ENCODE measurements around the gene FCHSD2.

FCHSD2 gene

GRCh38 chr11:73034331-73034730 is 107.8 kb downstream of the FCHSD2 start:
- Histone ChIP-seq H3K79me2 (ENCODE audit: insufficient read depth, low read length) (0 out of 2 replicates have a peak, but pooled peaks cover 6% of the 10 kb centered on the region), H3K4me3 (ENCODE audit: low read depth in 1 of 2, low read length in 2 of 2) (no peak overlapping the region), H3K4me1 (ENCODE audit: insufficient read depth, low read length) (peaks cover 31% of the 10 kb centered on the region), H3K27me3 (ENCODE audit: insufficient read depth, low read length, poor library complexity) (no peaks in the 10 kb centered on the region), H2AFZ (ENCODE audit: low read depth, low read length) (no peak overlapping the region), H3K9me3 (ENCODE audit: insufficient read depth, low read length, severe bottlenecking) (peaks cover 3% of the 10 kb centered on the region), H3K27ac (ENCODE audit: low read length) (peak overlapping the region; percentile 52), H3K9ac (ENCODE audit: low read depth, low read length) (0 out of 2 replicates have a peak overlapping the region, but pooled peaks have one; percentile 11), H3K36me3 (ENCODE audit: insufficient read depth, low read length) (no peaks in the 10 kb centered on the region; the same call in 1 of the 2 replicates), H3K4me2 (ENCODE audit: insufficient read depth, low read length) (peak overlapping the region; percentile 52), H4K20me1 (ENCODE audit: insufficient read depth, low read length) (no peaks in the 10 kb centered on the region; the same call in 1 of the 2 replicates)
- peak; percentile 97 for ATAC-seq (ENCODE audit: insufficient read depth, low read depth)
- DNase-seq = peak; percentile 19
- TF ChIP-seq CTCF (IDR thresholded peaks at IDR 0.05; ENCODE audit: borderline replicate concordance, extremely low read depth, low read length, poor library complexity, severe bottlenecking) (no peak), EZH2 (IDR thresholded peaks at IDR 0.05; ENCODE audit: borderline replicate concordance, low read depth, low read length, severe bottlenecking) (no peak)

- Histone ChIP-seq H3K4me1 (ENCODE audit: insufficient read depth, low read length) (peaks cover 19% of the 10 kb centered on the region), H3K79me2 (ENCODE audit: insufficient read depth, low read length) (0 out of 2 replicates have a peak, but pooled peaks cover 6% of the 10 kb centered on the region), H2AFZ (ENCODE audit: low read depth, low read length) (no peak overlapping the region), H3K4me2 (ENCODE audit: insufficient read depth, low read length) (no peak overlapping the region), H4K20me1 (ENCODE audit: insufficient read depth, low read length) (no peaks in the 10 kb centered on the region; the same call in 1 of the 2 replicates), H3K27me3 (ENCODE audit: insufficient read depth, low read length, poor library complexity) (no peaks in the 10 kb centered on the region), H3K27ac (ENCODE audit: low read length) (no peak overlapping the region), H3K9ac (ENCODE audit: low read depth, low read length) (no peak overlapping the region), H3K36me3 (ENCODE audit: insufficient read depth, low read length) (peaks cover 10% of the 10 kb centered on the region; the same call in 1 of the 2 replicates), H3K9me3 (ENCODE audit: insufficient read depth, low read length, severe bottlenecking) (peaks cover 24% of the 10 kb centered on the region), H3K4me3 (ENCODE audit: low read depth in 1 of 2, low read length in 2 of 2) (no peak overlapping the region)
- no peak for TF ChIP-seq EZH2 (IDR thresholded peaks at IDR 0.05; ENCODE audit: borderline replicate concordance, low read depth, low read length, severe bottlenecking)
- TF ChIP-seq CTCF (IDR thresholded peaks at IDR 0.05; ENCODE audit: borderline replicate concordance, extremely low read depth, low read length, poor library complexity, severe bottlenecking) = no peak
- DNase-seq = no peak
- ATAC-seq (ENCODE audit: insufficient read depth, low read depth) = no peak
Observed at GRCh38 chr11:73030130-73030529, 112.0 kb downstream of the FCHSD2 start.

- H4K20me1 ChIP-seq (ENCODE audit: insufficient read depth, low read length) = no peaks in the 10 kb centered on the region
- no peak overlapping the region for H3K4me3 ChIP-seq (ENCODE audit: low read depth in 1 of 2, low read length in 2 of 2)
- no peak overlapping the region for H2AFZ ChIP-seq (ENCODE audit: low read depth, low read length)
- no peak for TF ChIP-seq CTCF (IDR thresholded peaks at IDR 0.05; ENCODE audit: borderline replicate concordance, extremely low read depth, low read length, poor library complexity, severe bottlenecking)
- no peak for TF ChIP-seq EZH2 (IDR thresholded peaks at IDR 0.05; ENCODE audit: borderline replicate concordance, low read depth, low read length, severe bottlenecking)
- H3K9me3 ChIP-seq (ENCODE audit: insufficient read depth, low read length, severe bottlenecking) = peaks cover 31% of the 10 kb centered on the region
- no peak overlapping the region for H3K9ac ChIP-seq (ENCODE audit: low read depth, low read length)
- 0 out of 2 replicates have a peak, but pooled peaks cover 6% of the 10 kb centered on the region for H3K79me2 ChIP-seq (ENCODE audit: insufficient read depth, low read length)
- peaks cover 10% of the 10 kb centered on the region; the same call in 1 of the 2 replicates for H3K36me3 ChIP-seq (ENCODE audit: insufficient read depth, low read length)
- ATAC-seq (ENCODE audit: insufficient read depth, low read depth) (no peak), DNase-seq (no peak)
- H3K4me2 ChIP-seq (ENCODE audit: insufficient read depth, low read length) = no peak overlapping the region
- H3K27me3 ChIP-seq (ENCODE audit: insufficient read depth, low read length, poor library complexity) = no peaks in the 10 kb centered on the region
- peaks cover 12% of the 10 kb centered on the region for H3K4me1 ChIP-seq (ENCODE audit: insufficient read depth, low read length)
- H3K27ac ChIP-seq (ENCODE audit: low read length) = no peak overlapping the region
Observed at GRCh38 chr11:73029403-73029802, 112.7 kb downstream of the FCHSD2 start.

Data from DND-41 (cell line).